Endothelial cell of umbilical vein (primary cell): ENCODE data around the gene KLK14. TPM values are rescaled to one million over a fixed set of nuclear protein-coding genes. Genes with fewer than 3 reads are reported as not detected.

Experiments
- BruUV-seq: library from RNA; stranded (reverse); fragments of 400-500 nt; replicated peaks from 2 replicates; lab custom pipeline; 2021; lab: Mats Ljungman, UMichigan
- CTCF ChIA-PET: fragments of 300-600, 350-600 bp; sonication (Branson Sonifier 250); formaldehyde crosslinking; loops from one replicate; lab custom pipeline; 2021; ENCODE audit warnings: antibody characterized with exemption, inconsistent platforms; lab: Charles Lee
- POLR2A ChIA-PET: fragments of 300-600, 350-600 bp; sonication (Branson Sonifier 250); formaldehyde crosslinking; loops from one replicate; lab custom pipeline; 2021; ENCODE audit warnings: antibody characterized with exemption, inconsistent platforms; lab: Charles Lee
- DNase-seq: peaks from one replicate; pipeline ENCODE4 v3.0.0-alpha.2; 2011; ENCODE audit warnings: low read depth, low spot score
- FAIRE-seq: peaks from 2 replicates; lab custom pipeline; 2011; peaks lifted over from hg19 to GRCh38; lab: Jason Lieb, UNC
- H2AFZ ChIP-seq: 2 replicates; pipeline ENCODE4 v1.6.0; 2012; ENCODE audit warnings: low read depth, low read length, control low read depth, inconsistent platforms
- H3K27ac ChIP-seq: 2 replicates; pipeline ENCODE4 v1.5.1; 2011; ENCODE audit warnings: low read depth, mild to moderate bottlenecking, control low read depth, low read length, moderate library complexity; ENCODE audit not compliant: insufficient read depth
- H3K27me3 ChIP-seq, 2 experiments: 2 replicates each; pipeline versions ENCODE4 v1.6.0 to v1.6.1; 2011; ENCODE audit warnings: low read length in 2 of 2, mixed read lengths in 1 of 2; ENCODE audit not compliant: control insufficient read depth in 2 of 2, insufficient read depth in 2 of 2
- H3K36me3 ChIP-seq, 2 experiments: 2 replicates in 1 of 2; 3 replicates in 1 of 2; pipeline ENCODE4 v1.5.1; 2011; ENCODE audit warnings: low read length in 2 of 2, mild to moderate bottlenecking in 1 of 2, moderate library complexity in 1 of 2; ENCODE audit not compliant: control insufficient read depth in 2 of 2, insufficient read depth in 2 of 2; ENCODE audit errors: extremely low read depth in 1 of 2
- H3K4me1 ChIP-seq: 3 replicates; pipeline ENCODE4 v1.5.1; 2011; ENCODE audit warnings: mild to moderate bottlenecking, low read length; ENCODE audit not compliant: control insufficient read depth, insufficient read depth; ENCODE audit errors: extremely low read depth
- H3K4me2 ChIP-seq: 2 replicates; pipeline ENCODE4 v1.6.1; 2011; ENCODE audit warnings: low read length, control low read depth, mixed read lengths; ENCODE audit not compliant: insufficient read depth
- H3K4me3 ChIP-seq, 3 experiments: fragments of 200-600 bp in 1 of 3; sonication (generic), shearing (Covaris generic) in 1 of 3; replicated peaks in 1 of 3; 2 replicates each; pipeline ENCODE4 v1.5.1; 2011 to 2016; ENCODE audit warnings: control low read depth in 3 of 3, low read length in 3 of 3, mild to moderate bottlenecking in 2 of 3, inconsistent platforms in 1 of 3, low read depth in 1 of 3, moderate library complexity in 1 of 3; ENCODE audit not compliant: insufficient read depth in 1 of 3
- H3K79me2 ChIP-seq: 2 replicates; pipeline ENCODE4 v1.6.0; 2012; ENCODE audit warnings: low read length, inconsistent platforms; ENCODE audit not compliant: control insufficient read depth, insufficient read depth
- H3K9ac ChIP-seq: replicated peaks from 2 replicates; pipeline ENCODE3; 2011; ENCODE audit warnings: low read length, control low read depth; ENCODE audit not compliant: insufficient read depth; ENCODE audit errors: extremely low read depth
- H3K9me1 ChIP-seq: replicated peaks from 3 replicates; pipeline ENCODE4 v1.6.0; 2011; ENCODE audit warnings: mild to moderate bottlenecking, low read length; ENCODE audit not compliant: control insufficient read depth, insufficient read depth; ENCODE audit errors: extremely low read depth
- H3K9me3 ChIP-seq: replicated peaks from 2 replicates; pipeline ENCODE4 v1.5.1; 2012; ENCODE audit warnings: low read length, inconsistent platforms; ENCODE audit not compliant: control insufficient read depth, insufficient read depth
- H4K20me1 ChIP-seq: replicated peaks from 2 replicates; pipeline ENCODE3; 2011; ENCODE audit warnings: mild to moderate bottlenecking, low read length; ENCODE audit not compliant: control insufficient read depth, insufficient read depth; ENCODE audit errors: extremely low read depth
- CTCF ChIP-seq, 2 donors: IDR thresholded peaks; 1 replicate in 1 of 2; 2 replicates in 1 of 2; pipeline ENCODE4 v1.5.1; 2011; ENCODE audit warnings: low read length in 2 of 2, mild to moderate bottlenecking in 2 of 2, moderate library complexity in 2 of 2, control low read depth in 1 of 2, inconsistent platforms in 1 of 2, low read depth in 1 of 2; ENCODE audit not compliant: insufficient read depth in 1 of 2; ENCODE audit errors: extremely low read depth in 1 of 2
- EZH2 ChIP-seq: IDR thresholded peaks from 2 replicates; pipeline ENCODE4 v1.6.1; 2012; ENCODE audit warnings: borderline replicate concordance, low read depth, mild to moderate bottlenecking, moderate library complexity, low read length, inconsistent platforms; ENCODE audit not compliant: severe bottlenecking
- FOS ChIP-seq: IDR thresholded peaks from 2 replicates; pipeline ENCODE4 v1.6.1; 2011; ENCODE audit warnings: mild to moderate bottlenecking, low read length, moderate library complexity, borderline replicate concordance; ENCODE audit not compliant: insufficient read depth
- GATA2 ChIP-seq: IDR thresholded peaks from 2 replicates; pipeline ENCODE4 v1.7.0; 2011; ENCODE audit warnings: low read depth, mild to moderate bottlenecking, moderate library complexity, mixed read lengths, low read length; ENCODE audit not compliant: insufficient read length, insufficient read depth
- JUN ChIP-seq: IDR thresholded peaks from 2 replicates; pipeline ENCODE4 v1.6.1; 2011; ENCODE audit warnings: borderline replicate concordance, low read depth; ENCODE audit not compliant: insufficient read length, insufficient read depth
- MAX ChIP-seq: IDR thresholded peaks from 2 replicates; pipeline ENCODE4 v1.6.1; 2011; ENCODE audit not compliant: insufficient read depth, insufficient read length
- MYC ChIP-seq: IDR thresholded peaks from one replicate; pipeline ENCODE4 v1.6.1; 2011; ENCODE audit warnings: mild to moderate bottlenecking, low read depth, low read length
- POLR2A ChIP-seq: IDR thresholded peaks from 2 replicates; pipeline ENCODE4 v1.6.1; 2012; ENCODE audit warnings: low read depth, mild to moderate bottlenecking, control low read depth, low read length
- POLR2AphosphoS5 ChIP-seq: IDR thresholded peaks from 2 replicates; pipeline ENCODE4 v1.6.1; 2012; ENCODE audit warnings: low read depth, mild to moderate bottlenecking, control low read depth, low read length, moderate library complexity; ENCODE audit not compliant: insufficient read depth
- dilution Hi-C: fragments of 300-500 bp; cut with MboI; formaldehyde crosslinking; loops from one replicate; pipeline ENCODE4 v1.15.0; 2019; ENCODE audit warnings: low sequenced_read_pairs; ENCODE audit not compliant: extremely low pct_ligation_motif_present
- intact Hi-C: fragments of 100-400 bp; cut with micrococcal nuclease; formaldehyde crosslinking; loops from one replicate; pipeline ENCODE4 v1.10.0; 2022
- polyA plus RNA-seq, 4 experiments: library from polyadenylated mRNA; depleted of rRNA in 3 of 4; stranded (reverse) in 3 of 4; unstranded in 1 of 4; fragments of >200 nt; gene quantifications; 2 replicates each; pipeline versions ENCODE4 v1.2.1 to v1.2.3, GENCODE V29; 2011 to 2012; ENCODE audit warnings: missing spikeins in 1 of 4
- total RNA-seq: library from RNA; stranded (reverse); gene quantifications from 2 replicates; pipeline ENCODE4 v1.2.3, GENCODE V29; 2021

KLK14 gene
- total and polyA plus RNA-seq, 2 donors (not counting 3 experiments of a cell fraction or from before 2014, with no cell fraction given): 0.12 TPM; not detected in 1

GRCh38 chr19:51121257-51121656 lies 38.6 kb upstream of the KLK14 start:
- H3K4me2 ChIP-seq: no peak overlapping the region
- H3K4me1 ChIP-seq: no peaks in the 10 kb centered on the region
- BruUV-seq: no TSS peak
- H3K36me3 ChIP-seq: no peaks in the 10 kb centered on the region
- H4K20me1 ChIP-seq: no peaks in the 10 kb centered on the region
- DNase-seq (no peak), FAIRE-seq (no peak)
- no peaks in the 10 kb centered on the region for H3K9me1 ChIP-seq
- no peak overlapping the region for H2AFZ ChIP-seq
- POLR2A ChIA-PET: no interaction called here
- no peak overlapping the region for H3K9ac ChIP-seq
- no peak overlapping the region for H3K27ac ChIP-seq
- TF ChIP-seq GATA2 (no peak), POLR2AphosphoS5 (no peak), CTCF (IDR thresholded peaks at IDR 0.05; ENCODE audit: extremely low read depth in 1 of 2, insufficient read depth in 1 of 2, low read depth in 1 of 2, low read length in 2 of 2) (no peak), MAX (no peak), MYC (no peak), JUN (no peak), EZH2 (no peak), FOS (no peak), POLR2A (no peak)
- CTCF ChIA-PET: no interaction called here
- no peaks in the 10 kb centered on the region for H3K27me3 ChIP-seq
- no peaks in the 10 kb centered on the region for H3K79me2 ChIP-seq
- H3K4me3 ChIP-seq: no peak overlapping the region
- H3K9me3 ChIP-seq: no peaks in the 10 kb centered on the region
- dilution Hi-C loops: no loop called here
- intact Hi-C loops: no loop called here
